Loucy (cell line): ENCODE results near the gene NPPA.
"Not testable (repeated sequence)": the region's sequence is repeated elsewhere in the genome, so short reads cannot be mapped to it uniquely, and the experiment has no call there.

Experiments
- H2AFZ ChIP-seq: fragments of 200-600 bp; sonication (generic); 2 replicates; pipeline ENCODE4 v1.6.0; 2016; ENCODE audit warnings: antibody characterized with exemption, mild to moderate bottlenecking, low read length, moderate library complexity
- H3F3A ChIP-seq: fragments of 200-600 bp; 2 replicates; pipeline ENCODE4 v1.6.0; 2016; ENCODE audit warnings: antibody characterized with exemption, low read depth, mild to moderate bottlenecking
- H3K27me3 ChIP-seq: fragments of 200-600 bp; sonication (generic); 2 replicates; pipeline ENCODE4 v1.6.1; 2014; ENCODE audit warnings: low read length, mild to moderate bottlenecking; ENCODE audit not compliant: insufficient read depth, poor library complexity, severe bottlenecking
- H3K36me3 ChIP-seq: fragments of 200-600 bp; sonication (generic); 2 replicates; pipeline ENCODE4 v1.6.1; 2016; ENCODE audit warnings: low read length; ENCODE audit not compliant: insufficient read depth
- H3K4me1 ChIP-seq: fragments of 200-600 bp; sonication (generic); 2 replicates; pipeline ENCODE4 v1.5.1; 2014; ENCODE audit warnings: low read length, mild to moderate bottlenecking; ENCODE audit not compliant: insufficient read depth, poor library complexity, severe bottlenecking
- H3K4me2 ChIP-seq: fragments of 200-600 bp; sonication (generic); 2 replicates; pipeline ENCODE4 v1.6.0; 2014; ENCODE audit warnings: antibody characterized with exemption, low read length, low read depth, mild to moderate bottlenecking; ENCODE audit not compliant: poor library complexity, severe bottlenecking
- H3K4me3 ChIP-seq: fragments of 200-600 bp; sonication (generic); 2 replicates; pipeline ENCODE4 v1.5.1; 2014; ENCODE audit warnings: low read length, mild to moderate bottlenecking, mixed read lengths; ENCODE audit not compliant: poor library complexity, severe bottlenecking
- H3K79me2 ChIP-seq: fragments of 200-600 bp; sonication (generic); 2 replicates; pipeline ENCODE4 v1.6.1; 2014; ENCODE audit warnings: low read length; ENCODE audit not compliant: insufficient read depth
- H3K9ac ChIP-seq: fragments of 200-600 bp; sonication (generic); 2 replicates; pipeline ENCODE4 v1.6.0; 2014; ENCODE audit warnings: mild to moderate bottlenecking, low read depth, low read length, moderate library complexity; ENCODE audit not compliant: poor library complexity, severe bottlenecking
- H3K9me2 ChIP-seq: fragments of 200-600 bp; sonication (generic); replicated peaks from 2 replicates; pipeline ENCODE4 v1.6.1; 2016; ENCODE audit warnings: low read depth, low read length, mixed read lengths
- H3K9me3 ChIP-seq: fragments of 200-600 bp; sonication (generic); 2 replicates; pipeline ENCODE4 v1.6.1; 2014; ENCODE audit warnings: mild to moderate bottlenecking, antibody characterized with exemption, low read length, low read depth; ENCODE audit not compliant: insufficient read depth
- H4K20me1 ChIP-seq: fragments of 200-600 bp; sonication (generic); 2 replicates; pipeline ENCODE4 v1.6.0; 2014; ENCODE audit warnings: antibody characterized with exemption, low read length, mild to moderate bottlenecking; ENCODE audit not compliant: insufficient read depth, poor library complexity, severe bottlenecking
- EZH2phosphoT487 ChIP-seq: fragments of 200-600 bp; IDR thresholded peaks from 2 replicates; pipeline ENCODE4 v1.6.1; 2018; ENCODE audit warnings: antibody characterized with exemption, mild to moderate bottlenecking, moderate library complexity, borderline replicate concordance
- TF ChIP-seq, protein P1 (sequence below): fragments of 200-600 bp; sonication (generic); conservative IDR thresholded peaks from 2 replicates; pipeline ENCODE4 v1.5.1; 2014; ENCODE audit warnings: mild to moderate bottlenecking, antibody characterized with exemption, low read length

NPPA gene

DNA sequence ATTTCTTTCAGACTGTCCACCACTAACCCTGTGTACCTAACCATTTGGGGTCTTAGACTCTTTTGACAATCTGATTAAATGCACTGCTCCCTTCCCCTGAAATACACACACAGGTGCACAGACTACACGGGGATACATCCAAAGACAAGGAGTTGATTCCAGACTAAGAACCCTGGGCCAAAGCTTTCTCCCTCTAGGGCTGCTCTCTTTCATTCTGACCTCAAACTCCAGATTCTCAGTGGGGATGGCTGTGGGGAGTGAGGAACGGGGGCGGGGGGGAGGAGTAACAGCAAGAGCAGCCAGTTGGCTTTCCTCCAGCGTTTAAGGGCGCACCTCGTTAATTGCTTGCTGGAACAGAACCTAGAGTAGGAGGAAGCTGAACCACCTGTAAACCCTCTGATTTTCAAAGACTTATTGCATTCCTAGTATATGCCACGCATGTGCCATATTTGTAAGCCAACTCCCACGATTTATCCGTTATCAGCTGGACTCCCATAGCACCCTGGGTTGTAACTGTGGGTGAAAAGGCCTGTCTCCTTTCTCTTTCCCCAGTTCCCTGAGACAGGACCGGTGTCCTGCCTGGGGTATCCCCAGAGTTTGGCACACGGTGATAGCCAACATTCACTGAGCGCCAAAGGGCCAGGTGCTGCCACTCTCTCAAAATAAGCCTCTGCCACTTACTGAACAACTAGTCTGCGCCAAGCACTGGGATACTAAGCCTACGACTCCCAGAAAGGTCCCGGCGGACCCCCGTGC, 42.7 kb downstream of the NPPA start:
- no peaks in the 10 kb centered on the region for H3K9me2 ChIP-seq
- peaks cover 3% of the 10 kb centered on the region; the same call in 1 of the 2 replicates for H3K36me3 ChIP-seq
- peaks cover 54% of the 10 kb centered on the region for H3K79me2 ChIP-seq
- peak overlapping the region; percentile 95 for H3K4me2 ChIP-seq
- peak overlapping the region; percentile 87 for H3K9ac ChIP-seq
- H4K20me1 ChIP-seq: peaks cover 32% of the 10 kb centered on the region
- no peaks in the 10 kb centered on the region for H3K27me3 ChIP-seq
- H3K4me1 ChIP-seq: peaks cover 67% of the 10 kb centered on the region
- TF ChIP-seq, protein P1, sequence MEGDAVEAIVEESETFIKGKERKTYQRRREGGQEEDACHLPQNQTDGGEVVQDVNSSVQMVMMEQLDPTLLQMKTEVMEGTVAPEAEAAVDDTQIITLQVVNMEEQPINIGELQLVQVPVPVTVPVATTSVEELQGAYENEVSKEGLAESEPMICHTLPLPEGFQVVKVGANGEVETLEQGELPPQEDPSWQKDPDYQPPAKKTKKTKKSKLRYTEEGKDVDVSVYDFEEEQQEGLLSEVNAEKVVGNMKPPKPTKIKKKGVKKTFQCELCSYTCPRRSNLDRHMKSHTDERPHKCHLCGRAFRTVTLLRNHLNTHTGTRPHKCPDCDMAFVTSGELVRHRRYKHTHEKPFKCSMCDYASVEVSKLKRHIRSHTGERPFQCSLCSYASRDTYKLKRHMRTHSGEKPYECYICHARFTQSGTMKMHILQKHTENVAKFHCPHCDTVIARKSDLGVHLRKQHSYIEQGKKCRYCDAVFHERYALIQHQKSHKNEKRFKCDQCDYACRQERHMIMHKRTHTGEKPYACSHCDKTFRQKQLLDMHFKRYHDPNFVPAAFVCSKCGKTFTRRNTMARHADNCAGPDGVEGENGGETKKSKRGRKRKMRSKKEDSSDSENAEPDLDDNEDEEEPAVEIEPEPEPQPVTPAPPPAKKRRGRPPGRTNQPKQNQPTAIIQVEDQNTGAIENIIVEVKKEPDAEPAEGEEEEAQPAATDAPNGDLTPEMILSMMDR: no peak
- TF ChIP-seq EZH2phosphoT487: no peak
- H2AFZ ChIP-seq: peak overlapping the region; percentile 71; the same call in 1 of the 2 replicates
- 0 out of 2 replicates have a peak, but pooled peaks cover 2% of the 10 kb centered on the region for H3F3A ChIP-seq
- no peaks in the 10 kb centered on the region for H3K9me3 ChIP-seq
- peak overlapping the region; percentile 89 for H3K4me3 ChIP-seq

DNA sequence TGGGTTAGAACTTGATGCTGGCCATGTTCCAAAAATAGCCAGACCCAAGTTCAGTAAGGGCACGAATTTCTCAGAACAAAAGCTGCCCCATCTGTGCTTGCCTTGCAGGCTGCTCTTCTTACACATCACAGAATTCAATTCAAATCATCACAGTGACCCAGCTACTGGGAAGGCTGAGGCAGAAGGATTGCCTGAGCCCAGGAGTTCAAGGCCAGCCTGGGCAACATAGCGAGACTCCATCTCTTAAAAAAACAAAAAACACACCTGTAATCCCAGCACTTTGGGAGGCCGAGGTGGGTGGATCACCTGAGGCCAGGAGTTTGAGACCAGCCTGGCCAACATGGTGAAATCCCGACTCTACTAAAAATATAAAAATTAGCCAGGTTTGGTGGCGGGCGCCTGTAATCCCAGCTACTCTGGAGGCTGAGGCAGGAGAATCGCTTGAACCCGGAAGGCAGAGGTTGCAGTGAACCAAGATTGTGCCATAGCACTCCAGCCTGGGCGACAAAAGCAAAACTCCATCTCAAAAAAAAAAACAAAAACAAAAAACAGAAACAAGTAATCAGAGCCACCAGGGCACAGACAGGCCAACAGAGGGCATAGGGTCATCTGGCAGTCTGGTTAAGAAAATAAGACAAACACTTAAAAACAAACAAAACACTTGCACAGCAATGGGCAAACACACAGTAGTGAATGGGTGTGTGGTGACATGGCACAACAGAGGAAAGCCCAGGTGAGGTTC, 43.5 kb downstream of the NPPA start:
- H3K79me2 ChIP-seq: peaks cover 46% of the 10 kb centered on the region
- H3K9me2 ChIP-seq, H3F3A ChIP-seq, H3K36me3 ChIP-seq, H3K27me3 ChIP-seq, H3K9me3 ChIP-seq, H2AFZ ChIP-seq: not testable (repeated sequence)
- H3K4me3 ChIP-seq: peak overlapping the region; percentile 89
- peaks cover 25% of the 10 kb centered on the region for H4K20me1 ChIP-seq
- H3K9ac ChIP-seq: peak overlapping the region; percentile 87
- peak overlapping the region; percentile 95 for H3K4me2 ChIP-seq
- peaks cover 60% of the 10 kb centered on the region for H3K4me1 ChIP-seq

DNA sequence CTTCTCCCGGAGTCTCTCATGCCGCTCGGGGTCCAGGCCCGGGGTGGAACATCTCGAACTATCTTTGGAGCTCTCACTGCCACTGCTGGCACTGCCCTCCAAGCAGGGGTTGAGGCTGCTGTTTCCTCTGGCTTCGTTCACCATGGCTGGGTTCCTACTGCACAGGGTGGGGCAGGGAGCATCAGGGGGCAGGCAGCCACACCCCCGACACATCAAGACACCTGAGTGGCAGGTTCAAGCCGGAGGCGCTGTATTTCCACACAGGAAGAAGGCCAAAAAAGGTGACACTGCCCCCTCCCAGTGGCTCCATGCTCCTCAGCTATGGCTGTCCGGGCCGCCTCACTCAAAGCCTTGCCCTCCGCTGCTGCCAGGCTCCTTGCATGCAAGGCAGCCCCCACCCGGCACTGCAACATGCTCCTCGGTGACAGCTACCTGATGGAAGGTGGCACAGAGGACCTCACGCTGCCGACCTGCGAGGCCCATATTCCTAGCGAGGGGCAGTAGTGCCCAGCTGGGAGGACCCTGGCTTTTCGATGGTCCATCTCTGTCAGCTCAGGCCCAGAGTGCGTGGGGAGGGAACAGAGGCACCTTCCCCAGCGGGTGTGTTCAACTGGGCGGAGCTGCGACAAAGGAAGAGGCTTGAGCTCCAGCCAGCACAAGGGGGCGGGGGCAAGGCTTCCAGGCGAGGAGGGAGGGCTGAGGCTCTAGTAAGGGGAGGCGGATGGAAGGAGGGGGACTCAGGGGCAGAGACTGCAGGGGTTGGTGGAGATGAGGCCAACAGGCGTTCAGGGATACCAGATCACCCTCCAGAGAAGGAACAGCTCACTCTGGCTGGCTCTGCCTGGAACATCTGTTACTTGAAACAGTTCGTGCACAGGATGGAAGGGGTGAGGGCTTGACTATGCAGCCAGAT, 44.4 kb downstream of the NPPA start:
- no peaks in the 10 kb centered on the region for H3K9me2 ChIP-seq
- H2AFZ ChIP-seq: peak overlapping the region; percentile 29; the same call in 1 of the 2 replicates
- peak overlapping the region; percentile 89 for H3K4me3 ChIP-seq
- H3K36me3 ChIP-seq: no peaks in the 10 kb centered on the region
- H3F3A ChIP-seq: no peaks in the 10 kb centered on the region
- peaks cover 52% of the 10 kb centered on the region for H3K4me1 ChIP-seq
- H3K9ac ChIP-seq: peak overlapping the region; percentile 87
- H3K79me2 ChIP-seq: peaks cover 38% of the 10 kb centered on the region
- H4K20me1 ChIP-seq: peaks cover 19% of the 10 kb centered on the region
- no peaks in the 10 kb centered on the region for H3K9me3 ChIP-seq
- peak overlapping the region; percentile 95 for H3K4me2 ChIP-seq
- no peak for TF ChIP-seq EZH2phosphoT487
- TF ChIP-seq, protein P1: no peak
- no peaks in the 10 kb centered on the region for H3K27me3 ChIP-seq
